GM19193 (cell line): Measurements from ENCODE around the gene ZNF536.

Experiments
- POLR2A ChIP-seq: IDR thresholded peaks from 4 replicates; pipeline ENCODE4 v1.6.1; 2011; ENCODE audit not compliant: insufficient read depth, insufficient read length; ENCODE audit errors: extremely low read depth

Gene ZNF536

DNA sequence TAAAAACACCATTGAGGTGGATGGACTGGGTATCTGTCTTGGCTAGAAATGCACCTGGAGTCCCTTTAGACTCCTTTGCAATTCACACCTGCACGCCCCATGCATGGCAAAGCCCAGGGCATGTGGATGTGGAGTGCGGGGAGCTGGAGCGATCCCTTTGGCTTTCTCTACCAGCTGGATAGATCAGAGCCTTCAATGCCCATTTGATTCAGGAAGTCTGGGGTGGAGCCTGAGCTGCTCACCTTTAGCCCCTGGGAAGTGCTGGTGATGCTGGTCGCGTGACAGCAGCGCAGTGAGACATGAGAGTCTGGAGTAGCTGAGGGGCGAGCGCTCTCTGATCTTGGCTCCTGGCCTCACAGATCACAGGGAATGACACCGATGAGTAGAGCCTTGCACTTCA is 4.8 kb upstream of the ZNF536 start:
- no peak for TF ChIP-seq POLR2A

DNA sequence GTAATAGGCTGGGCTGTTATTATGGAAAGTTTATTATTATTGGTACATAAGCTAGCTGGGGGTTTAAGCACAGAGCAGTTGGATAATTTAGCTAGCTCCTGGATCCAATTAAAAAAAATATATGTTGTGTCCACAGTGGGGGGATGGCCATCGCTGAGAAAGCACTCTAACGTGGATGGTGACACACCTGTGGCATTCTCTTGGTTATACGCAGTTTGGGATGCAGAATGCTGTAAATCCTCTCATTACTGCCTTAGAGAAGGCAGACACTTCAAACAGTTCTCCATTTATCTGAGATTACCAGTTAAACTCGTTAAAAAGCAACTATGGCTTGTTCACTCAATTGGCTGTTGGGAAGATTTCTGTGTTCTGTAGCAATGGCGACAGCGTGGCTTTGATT is 2.4 kb upstream of the ZNF536 start:
- TF ChIP-seq POLR2A = no peak

DNA sequence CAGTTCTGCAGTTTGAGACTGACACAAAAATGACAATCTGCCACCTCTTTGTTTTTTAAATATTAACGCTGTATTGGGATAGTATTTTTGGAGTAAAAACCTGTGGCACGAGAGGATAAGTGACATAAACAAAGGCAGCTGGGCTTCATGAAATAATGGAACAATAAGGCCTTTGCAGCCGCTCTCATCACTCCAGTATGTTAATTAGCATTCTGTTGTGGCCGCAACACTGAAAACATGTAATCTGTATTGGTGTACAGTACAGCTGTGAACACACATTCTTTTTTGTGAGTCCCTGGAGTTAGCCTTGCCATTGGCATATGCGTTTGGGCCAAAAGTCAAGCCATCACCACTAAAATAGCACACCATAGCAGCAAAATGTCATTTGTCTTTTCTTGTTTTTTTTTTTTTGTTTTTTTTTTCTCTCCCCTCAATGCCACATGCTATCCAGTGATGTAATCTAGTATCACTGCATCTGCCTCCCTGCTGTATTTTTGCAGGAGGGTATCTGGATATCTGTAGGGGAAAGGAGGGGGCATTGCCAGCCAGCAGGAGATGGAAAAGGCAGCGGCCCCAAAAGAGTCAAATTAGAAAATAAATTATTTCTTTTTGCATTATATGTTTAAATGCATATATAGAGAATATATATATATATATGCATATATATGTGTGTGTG is 885 bp upstream of the ZNF536 start:
- no peak for TF ChIP-seq POLR2A

DNA sequence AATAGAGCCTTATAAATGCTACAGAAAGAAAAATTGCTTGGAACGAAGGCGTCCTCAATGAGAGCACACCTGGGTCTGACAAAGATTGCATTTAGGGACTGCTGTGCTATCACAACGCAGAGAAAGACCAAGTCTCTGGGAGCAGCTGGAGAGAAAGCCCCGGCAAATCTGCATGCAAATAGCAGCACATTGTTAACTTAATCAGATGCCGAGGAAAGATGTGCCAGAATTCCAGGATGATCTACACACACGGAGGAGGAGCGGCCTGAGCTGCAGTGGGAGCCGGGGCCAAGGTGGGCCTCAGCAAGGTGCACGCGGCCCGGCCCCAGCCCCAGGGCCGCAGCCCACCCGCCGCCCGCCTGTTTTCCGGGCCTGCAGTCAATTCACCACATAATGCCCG is 1.4 kb downstream of the ZNF536 start:
- no peak for TF ChIP-seq POLR2A

DNA sequence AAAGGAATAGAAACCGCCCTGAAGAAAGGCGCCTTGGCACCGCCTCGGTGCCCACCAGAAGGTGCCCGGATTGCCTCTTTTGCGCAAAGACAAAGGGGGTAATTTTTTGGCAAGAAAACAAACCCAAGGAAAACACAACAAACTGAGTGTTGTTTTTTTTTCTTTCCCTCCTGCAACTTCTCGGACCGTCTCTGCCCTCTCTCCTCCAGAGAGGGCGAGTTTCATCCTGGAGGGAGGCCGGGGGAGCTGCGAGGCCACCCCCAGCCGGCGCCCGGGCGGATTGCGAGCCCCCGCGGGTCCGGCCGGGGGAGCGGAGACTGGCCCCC is 2.3 kb downstream of the ZNF536 start:
- no peak for TF ChIP-seq POLR2A

DNA sequence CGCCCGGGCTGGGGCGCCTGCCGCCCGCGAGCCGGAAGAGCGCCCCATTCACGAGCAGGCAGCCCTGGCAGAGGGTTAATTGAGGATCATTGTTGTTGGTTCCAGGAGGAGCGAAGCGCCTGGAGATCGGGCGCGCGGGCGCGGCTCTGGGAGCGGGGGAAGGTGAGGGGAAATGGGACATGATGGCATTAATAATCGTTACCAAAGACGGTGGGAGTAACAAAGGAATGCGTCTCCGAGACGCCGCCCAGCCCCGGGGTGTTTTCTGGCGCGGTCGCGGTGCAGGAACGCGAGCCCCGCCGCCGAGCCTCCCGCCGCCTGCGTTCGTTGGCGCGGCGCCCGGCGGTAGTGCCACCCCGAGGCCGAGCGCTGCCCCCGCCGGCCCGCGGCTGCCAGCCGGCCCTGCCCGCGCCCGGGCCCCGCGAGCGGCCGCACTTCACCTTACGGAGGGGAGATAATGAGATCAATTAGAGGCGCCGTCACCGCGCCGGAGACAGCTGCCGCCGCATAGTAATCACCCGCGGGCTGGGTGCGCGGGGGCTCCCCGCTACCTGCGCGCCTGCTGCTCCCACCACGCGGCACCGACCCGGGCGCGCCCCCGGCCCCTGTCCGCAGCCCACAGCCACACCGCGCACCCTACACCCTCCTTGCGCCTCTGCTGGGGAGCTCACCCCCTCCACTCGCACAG is 2.8 kb downstream of the ZNF536 start:
- TF ChIP-seq POLR2A = no peak

DNA sequence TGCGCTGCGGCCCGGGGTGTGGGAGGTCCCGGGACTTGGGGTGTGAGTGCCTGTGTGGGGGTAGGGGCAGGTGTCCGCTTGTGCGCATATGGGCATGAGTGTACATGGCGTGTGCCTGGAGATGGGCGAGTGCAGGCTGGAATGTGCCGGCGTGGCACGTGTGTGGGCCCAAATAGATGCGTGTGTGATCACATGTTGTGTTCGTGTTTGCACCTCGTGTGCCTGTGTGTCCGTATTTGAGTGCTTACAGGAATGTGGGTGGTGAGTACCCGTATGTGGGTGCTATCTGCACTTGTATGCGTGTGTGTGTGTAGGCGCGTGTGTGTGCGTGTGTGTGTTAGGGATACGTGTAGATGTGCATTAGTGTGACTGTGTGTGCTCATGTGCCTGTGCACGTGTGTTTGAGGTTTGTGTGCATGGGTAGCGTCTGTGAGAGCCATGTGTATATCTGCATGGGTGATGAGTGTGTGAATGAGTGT is 3.4 kb downstream of the ZNF536 start:
- TF ChIP-seq POLR2A = no peak

DNA sequence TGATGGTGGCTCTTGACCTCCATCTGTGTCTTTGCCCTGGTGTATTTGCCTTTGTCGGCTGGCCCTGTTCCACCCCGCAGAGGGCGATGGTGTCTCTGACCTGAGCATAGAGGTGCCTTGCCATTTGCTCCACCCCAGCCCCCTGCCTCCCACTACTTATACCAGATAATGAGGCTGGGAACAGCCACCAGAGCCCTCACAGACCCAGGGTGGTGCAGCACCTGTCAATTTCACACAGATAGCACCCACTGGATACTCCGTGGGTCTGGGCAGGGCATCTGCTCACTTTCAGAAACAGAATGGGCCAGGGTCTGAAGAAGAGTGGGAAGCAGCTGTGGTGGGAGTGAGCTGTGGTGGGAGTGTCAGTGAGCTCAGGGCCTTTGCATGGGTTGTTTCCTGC is 4.1 kb downstream of the ZNF536 start:
- no peak for TF ChIP-seq POLR2A

DNA sequence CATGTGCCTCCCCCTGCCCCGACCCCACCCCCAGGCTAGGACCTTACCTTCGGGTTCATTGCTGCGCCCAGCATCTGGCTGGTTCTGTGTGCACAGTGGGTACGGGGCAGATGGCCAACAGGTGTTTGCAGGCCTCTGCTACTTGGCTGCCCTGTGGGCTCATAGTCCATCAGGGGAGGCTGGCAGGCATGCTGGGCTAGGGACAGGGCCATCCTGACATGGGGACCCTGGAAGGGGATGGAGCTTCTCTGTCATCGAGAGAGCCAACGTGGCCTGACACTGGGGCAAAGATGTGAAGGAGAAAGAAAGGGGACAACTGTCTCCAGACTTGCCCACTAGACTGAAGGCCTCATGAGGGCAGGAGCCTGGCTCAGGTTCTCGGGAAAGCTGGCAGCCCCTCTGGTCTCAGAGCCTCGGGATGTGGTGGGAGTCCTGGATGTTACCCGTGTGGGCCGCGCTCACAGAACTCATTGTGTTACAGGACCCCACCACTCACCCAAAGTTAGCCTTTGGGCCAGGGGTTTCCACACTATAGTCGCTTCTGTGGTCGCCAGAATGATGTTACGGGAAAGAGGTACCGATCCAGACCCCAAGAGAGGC is 4.7 kb downstream of the ZNF536 start:
- TF ChIP-seq POLR2A = no peak

DNA sequence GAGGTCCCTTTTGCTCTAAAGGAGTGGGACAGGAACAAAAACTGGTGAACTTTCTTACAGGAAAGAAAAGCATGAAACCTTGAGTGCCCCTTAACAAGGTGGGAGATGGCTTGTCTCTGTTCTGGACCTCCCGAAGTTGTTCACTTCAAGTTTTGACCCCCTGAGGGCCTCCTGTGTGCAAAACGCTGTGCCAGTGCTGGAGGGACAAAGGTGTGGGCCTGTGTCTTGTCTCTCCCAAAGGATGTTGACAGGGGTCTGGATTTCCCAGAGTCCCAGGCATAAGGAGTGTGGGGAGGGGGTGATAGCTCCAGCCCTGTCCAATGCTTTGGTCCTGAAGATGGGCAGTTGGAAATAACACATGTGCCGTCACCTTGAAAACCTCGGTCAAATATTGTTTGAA is 6.5 kb downstream of the ZNF536 start:
- no peak for TF ChIP-seq POLR2A

DNA sequence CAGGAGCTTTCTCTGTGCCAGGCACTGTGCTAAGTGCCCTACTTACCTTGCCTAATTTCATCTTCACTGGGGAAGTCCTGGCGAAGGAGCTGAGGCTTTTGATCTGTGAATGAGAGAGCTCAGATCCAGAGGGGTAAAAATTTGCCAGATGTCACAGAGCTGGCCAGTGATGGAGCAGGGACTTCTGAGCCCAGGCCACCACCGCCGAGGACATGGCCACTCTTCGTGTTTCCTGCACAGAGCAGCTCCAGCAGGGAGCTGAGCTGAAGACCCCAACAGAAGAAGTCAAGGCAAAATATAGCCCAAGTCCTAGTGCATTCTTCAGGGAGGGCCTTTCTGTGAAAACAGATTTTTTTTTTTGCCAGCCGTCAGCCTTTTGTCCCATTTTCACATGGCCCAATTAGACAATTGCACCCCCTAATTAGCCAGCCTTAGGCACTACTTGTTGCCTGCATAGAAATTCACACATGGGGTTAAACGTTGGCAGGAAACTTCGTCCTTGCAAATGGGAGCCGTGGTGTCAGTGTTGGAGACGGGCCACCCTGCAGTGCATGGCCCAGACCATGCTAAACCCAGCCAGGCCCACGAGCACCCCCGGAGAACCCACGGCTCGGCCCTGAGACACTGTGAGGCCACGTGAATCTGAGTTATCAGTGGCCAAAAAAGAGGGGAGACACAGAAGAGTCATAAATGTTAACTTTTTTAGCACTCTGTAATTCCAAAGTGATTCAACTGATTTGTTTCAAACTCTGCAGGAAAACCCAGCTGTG is 7.8 kb downstream of the ZNF536 start:
- no peak for TF ChIP-seq POLR2A

DNA sequence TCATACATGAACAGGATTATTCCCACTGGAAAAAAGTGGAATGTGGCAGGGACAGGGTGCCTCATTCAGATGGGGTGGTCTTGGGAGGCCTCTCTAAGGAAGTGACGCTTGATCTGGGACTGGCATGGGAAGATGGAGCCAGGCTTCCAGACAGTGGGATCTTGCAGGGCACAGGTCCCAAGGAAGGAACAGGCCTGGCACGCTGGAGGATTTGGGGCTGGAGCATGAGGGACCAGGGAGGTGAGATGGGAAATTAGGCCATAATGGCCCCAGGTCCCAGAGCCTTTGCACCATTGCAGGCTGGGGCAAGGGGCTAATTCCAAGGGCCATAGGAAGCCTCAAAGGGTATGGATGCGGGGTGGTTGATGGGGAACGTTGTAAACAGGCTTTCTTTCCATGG is 9.2 kb downstream of the ZNF536 start:
- TF ChIP-seq POLR2A = no peak

DNA sequence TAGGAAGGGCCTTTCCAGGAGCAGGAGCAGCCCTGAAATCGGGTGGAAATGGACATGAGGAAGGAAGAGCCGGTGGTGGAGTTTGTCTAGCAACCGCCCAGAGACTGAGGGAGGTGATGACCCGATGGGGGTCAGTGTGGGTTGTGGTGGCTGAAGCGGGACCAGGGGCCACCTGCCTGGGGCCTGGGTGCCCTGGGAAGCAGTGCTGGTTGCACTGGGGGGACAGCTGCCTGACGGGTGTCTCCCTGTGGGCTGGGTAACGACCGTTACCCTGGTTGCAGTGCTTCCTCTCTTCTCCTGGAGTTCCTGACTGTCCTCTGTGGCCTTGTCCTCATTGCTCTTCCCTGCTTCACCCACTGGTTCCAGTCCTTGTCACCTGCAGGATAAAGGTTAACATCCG is 13.0 kb downstream of the ZNF536 start:
- TF ChIP-seq POLR2A = no peak

DNA sequence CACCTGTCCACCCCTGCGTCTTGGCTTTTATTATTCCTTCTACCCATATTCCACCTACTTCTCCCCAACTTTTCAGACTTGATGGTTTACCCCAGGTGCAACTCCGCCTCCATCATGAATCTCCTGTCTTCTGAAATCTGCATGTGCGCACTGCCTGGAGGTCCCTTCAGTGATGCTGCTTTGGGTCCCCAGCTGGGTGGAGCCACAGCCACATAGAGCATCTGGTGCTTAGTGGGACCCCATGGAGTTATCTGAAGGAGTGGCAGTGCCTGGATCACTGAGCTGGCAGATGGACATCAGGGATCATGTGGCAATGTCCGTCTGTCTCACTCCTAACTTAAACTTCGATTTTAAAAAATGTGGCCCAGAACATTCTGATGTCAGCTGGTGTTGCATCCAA is 13.5 kb downstream of the ZNF536 start:
- TF ChIP-seq POLR2A = no peak

DNA sequence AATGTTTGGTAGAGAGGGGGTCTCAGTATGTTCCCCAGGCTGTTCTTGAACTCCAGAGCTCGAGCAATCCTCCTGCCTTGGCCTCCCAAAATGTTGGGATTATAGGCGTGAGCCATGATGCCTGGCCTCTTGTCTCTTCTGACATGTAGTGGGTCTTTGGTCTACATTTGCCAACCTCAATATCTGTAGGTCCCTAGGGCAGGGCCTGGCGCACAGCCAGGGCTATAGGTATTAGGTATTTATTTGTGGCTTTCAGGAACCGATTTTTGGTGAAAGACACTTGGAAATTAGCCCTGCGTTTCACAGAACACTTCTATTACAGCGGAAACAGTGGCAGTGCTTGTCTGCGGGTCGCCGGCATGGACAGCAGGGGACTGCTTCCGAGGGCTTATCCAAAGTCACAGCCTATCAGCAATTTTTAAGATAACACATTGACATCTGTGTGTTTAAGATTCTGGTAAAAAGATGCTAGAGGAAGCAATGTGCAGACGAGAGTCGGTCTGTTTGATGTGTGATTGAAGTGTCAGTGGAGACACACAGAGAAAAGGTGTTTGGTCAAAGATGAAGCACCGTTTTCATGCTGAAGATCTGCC is 14.5 kb downstream of the ZNF536 start:
- no peak for TF ChIP-seq POLR2A
